ENCODE measurements around the gene CHIC2. TPM values are rescaled to one million over a fixed set of nuclear protein-coding genes. Genes with fewer than 3 reads are reported as not detected.

Gene CHIC2
- total and polyA plus RNA-seq, 9 donors, result 14.7 to 37.6 (median 18.3) TPM

DNA sequence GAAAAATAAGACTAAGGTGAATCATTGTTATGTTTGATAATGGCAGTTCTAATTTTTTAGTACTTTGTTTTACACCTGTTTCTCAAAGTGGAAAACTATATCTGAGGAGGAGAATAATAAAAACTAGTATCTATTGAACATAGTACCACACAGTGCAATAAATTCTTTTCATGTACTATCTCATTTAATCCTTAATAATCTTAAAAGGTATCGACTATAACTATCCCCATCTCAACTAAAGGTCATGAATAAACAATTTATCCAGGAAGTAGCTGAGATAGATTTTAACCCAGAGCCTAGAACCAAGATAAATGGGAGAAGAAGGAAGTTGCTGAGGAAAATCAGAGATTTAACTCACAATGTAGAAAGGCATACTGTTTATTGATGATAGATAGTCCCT lies 2.5 kb downstream of the CHIC2 start:
- intact Hi-C loops (cut with DNase I), result loop anchor here in 3 of 4 donors (10.0 kb wide), 3 partner anchors 153 to 173 kb away; partner anchors contain the start of gene PDGFRA (in 1 of the 3)
- Histone ChIP-seq H3K27me3 (no peaks in the 10 kb centered on the region), H3K4me1 (ENCODE audit: insufficient read depth) (peaks cover 4% of the 10 kb centered on the region), H3K36me3 (no peaks in the 10 kb centered on the region), H3K4me3 (peak overlapping the region; percentile 96), H3K27ac (no peak overlapping the region), H3K9me3 (no peaks in the 10 kb centered on the region)
- DNase-seq, result no peak
- WGBS, 3 donors, result 78 to 85% (median 79%) methylated on average over 1 of the region's 1 CpG
- TF ChIP-seq EP300 (IDR thresholded peaks at IDR 0.05) (no peak), POLR2A (IDR thresholded peaks at IDR 0.05) (no peak)
- TF ChIP-seq, protein P1, sequence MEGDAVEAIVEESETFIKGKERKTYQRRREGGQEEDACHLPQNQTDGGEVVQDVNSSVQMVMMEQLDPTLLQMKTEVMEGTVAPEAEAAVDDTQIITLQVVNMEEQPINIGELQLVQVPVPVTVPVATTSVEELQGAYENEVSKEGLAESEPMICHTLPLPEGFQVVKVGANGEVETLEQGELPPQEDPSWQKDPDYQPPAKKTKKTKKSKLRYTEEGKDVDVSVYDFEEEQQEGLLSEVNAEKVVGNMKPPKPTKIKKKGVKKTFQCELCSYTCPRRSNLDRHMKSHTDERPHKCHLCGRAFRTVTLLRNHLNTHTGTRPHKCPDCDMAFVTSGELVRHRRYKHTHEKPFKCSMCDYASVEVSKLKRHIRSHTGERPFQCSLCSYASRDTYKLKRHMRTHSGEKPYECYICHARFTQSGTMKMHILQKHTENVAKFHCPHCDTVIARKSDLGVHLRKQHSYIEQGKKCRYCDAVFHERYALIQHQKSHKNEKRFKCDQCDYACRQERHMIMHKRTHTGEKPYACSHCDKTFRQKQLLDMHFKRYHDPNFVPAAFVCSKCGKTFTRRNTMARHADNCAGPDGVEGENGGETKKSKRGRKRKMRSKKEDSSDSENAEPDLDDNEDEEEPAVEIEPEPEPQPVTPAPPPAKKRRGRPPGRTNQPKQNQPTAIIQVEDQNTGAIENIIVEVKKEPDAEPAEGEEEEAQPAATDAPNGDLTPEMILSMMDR (IDR thresholded peaks at IDR 0.05), result no peak

DNA sequence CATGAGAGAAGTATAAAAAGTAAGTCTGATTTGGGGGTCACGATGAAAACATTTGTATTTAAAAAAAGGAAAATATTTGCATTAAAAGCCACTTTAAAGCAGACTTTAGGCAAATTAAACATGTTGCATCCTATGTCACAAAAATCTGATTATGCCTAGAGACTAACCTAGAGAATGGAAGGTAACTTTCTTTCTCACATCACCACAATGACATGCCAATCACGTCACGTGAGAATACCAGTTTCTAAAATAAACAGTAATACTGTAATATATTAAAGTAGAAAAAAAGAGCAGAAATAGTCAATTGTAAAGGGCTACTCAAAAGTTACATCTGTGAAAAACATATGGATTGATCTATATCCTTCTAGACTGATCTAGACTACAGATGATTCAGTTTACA lies 3.3 kb downstream of the CHIC2 start:
- H3K9me3 ChIP-seq, result no peaks in the 10 kb centered on the region
- H3K36me3 ChIP-seq, result no peaks in the 10 kb centered on the region
- no peaks in the 10 kb centered on the region for H3K27me3 ChIP-seq
- TF ChIP-seq, protein P1 (IDR thresholded peaks at IDR 0.05), result no peak
- TF ChIP-seq POLR2A (IDR thresholded peaks at IDR 0.05) (no peak), EP300 (IDR thresholded peaks at IDR 0.05) (no peak)
- intact Hi-C loops (cut with DNase I), result loop anchor here in 3 of 4 donors (10.0 kb wide), 3 partner anchors 154 to 174 kb away; partner anchors contain the start of gene PDGFRA (in 1 of the 3)
- 64 to 73% (median 64%) methylated on average over 3 of the region's 3 CpGs for WGBS, 3 donors
- H3K27ac ChIP-seq, result no peak overlapping the region
- peaks cover 4% of the 10 kb centered on the region for H3K4me1 ChIP-seq (ENCODE audit: insufficient read depth)
- DNase-seq, result no peak
- H3K4me3 ChIP-seq, result no peak overlapping the region

GRCh38 chr4:54060116-54060515 lies 4.3 kb downstream of the CHIC2 start:
- Histone ChIP-seq H3K36me3 (no peaks in the 10 kb centered on the region), H3K27me3 (no peaks in the 10 kb centered on the region), H3K27ac (no peak overlapping the region), H3K9me3 (no peaks in the 10 kb centered on the region), H3K4me3 (no peak overlapping the region), H3K4me1 (ENCODE audit: insufficient read depth) (peaks cover 3% of the 10 kb centered on the region)
- WGBS, 3 donors, result 31 to 68% (median 61%) methylated on average over 2 of the region's 2 CpGs
- no peak for DNase-seq
- intact Hi-C loops (cut with DNase I), result loop anchor here in 3 of 4 donors (10.0 kb wide), 3 partner anchors 155 to 175 kb away; partner anchors contain the start of gene PDGFRA (in 1 of the 3)
- no peak for TF ChIP-seq POLR2A (IDR thresholded peaks at IDR 0.05)
- TF ChIP-seq, protein P1 (IDR thresholded peaks at IDR 0.05), result no peak
- TF ChIP-seq EP300 (IDR thresholded peaks at IDR 0.05), result no peak

DNA sequence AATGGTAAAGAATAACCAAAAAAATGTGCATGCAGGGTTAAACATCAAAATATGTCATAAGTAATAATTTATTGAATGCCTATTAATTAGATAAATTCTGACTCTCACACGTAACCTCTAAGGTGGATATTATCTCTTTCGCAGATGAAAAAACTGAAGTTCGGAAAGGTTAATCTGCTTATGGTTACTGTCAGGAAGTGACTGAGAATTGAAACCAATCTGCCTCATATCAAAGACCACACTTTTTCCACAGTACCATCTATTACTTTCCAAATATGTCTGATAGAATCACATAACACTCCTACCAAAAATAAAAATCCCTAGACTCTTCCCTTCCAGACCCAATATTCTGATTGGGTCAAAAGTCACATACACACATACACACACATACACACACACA lies 6.2 kb downstream of the CHIC2 start:
- DNase-seq, result no peak
- WGBS, 3 donors, result 87 to 94% (median 88%) methylated on average over 3 of the region's 3 CpGs
- H3K4me1 ChIP-seq (ENCODE audit: insufficient read depth), result peaks cover 4% of the 10 kb centered on the region

More for the DNA sequence above, 6.2 kb downstream of the CHIC2 start:
- H3K36me3 ChIP-seq, result no peaks in the 10 kb centered on the region
- H3K27me3 ChIP-seq, result no peaks in the 10 kb centered on the region
- no peak overlapping the region for H3K27ac ChIP-seq
- TF ChIP-seq, protein P1 (IDR thresholded peaks at IDR 0.05), result no peak
- TF ChIP-seq EP300 (IDR thresholded peaks at IDR 0.05) (no peak), POLR2A (IDR thresholded peaks at IDR 0.05) (no peak)
- H3K9me3 ChIP-seq, result no peaks in the 10 kb centered on the region
- no peak overlapping the region for H3K4me3 ChIP-seq
- intact Hi-C loops (cut with DNase I), result no loop called here
